Embryonic facial prominence (tissue), 1 donor: ENCODE measurements around the gene SLC6A18.
"Not testable (repeated sequence)": the region's sequence is repeated elsewhere in the genome, so short reads cannot be mapped to it uniquely, and the experiment has no call there.

ENCODE experiments used
- DNase-seq: peaks from one replicate; pipeline ENCODE4 v3.0.0-alpha.2; 2016; ENCODE audit errors: extremely low spot score

SLC6A18 gene

GRCh38 chr5:1275397-1276391, 50.5 kb downstream of the SLC6A18 start:
- not testable (repeated sequence) for DNase-seq

- no peak for DNase-seq
These were observed 51.7 kb downstream of the SLC6A18 start for GRCh38 chr5:1276930-1277329.

GRCh38 chr5:1277331-1277730, 52.1 kb downstream of the SLC6A18 start:
- no peak for DNase-seq

- DNase-seq = no peak
These were observed 52.6 kb downstream of the SLC6A18 start for GRCh38 chr5:1277781-1278180.

GRCh38 chr5:1278216-1278615, 53.0 kb downstream of the SLC6A18 start:
- DNase-seq = no peak

- no peak for DNase-seq
These were observed 53.7 kb downstream of the SLC6A18 start for GRCh38 chr5:1278656-1279442.

GRCh38 chr5:1279443-1280151, 54.4 kb downstream of the SLC6A18 start:
- DNase-seq = no peak

- no peak for DNase-seq
These were observed 55.2 kb downstream of the SLC6A18 start for GRCh38 chr5:1280177-1281037.

- no peak for DNase-seq
These were observed 56.1 kb downstream of the SLC6A18 start for GRCh38 chr5:1281038-1281882.

- DNase-seq = no peak
These were observed 57.2 kb downstream of the SLC6A18 start for GRCh38 chr5:1282131-1282992.

GRCh38 chr5:1282993-1283728, 58.0 kb downstream of the SLC6A18 start:
- not testable (repeated sequence) for DNase-seq

- DNase-seq = not testable (repeated sequence)
These were observed 58.5 kb downstream of the SLC6A18 start for GRCh38 chr5:1283729-1284041.

- DNase-seq = not testable (repeated sequence)
These were observed 59.3 kb downstream of the SLC6A18 start for GRCh38 chr5:1284336-1284970.

GRCh38 chr5:1285141-1285540, 60.0 kb downstream of the SLC6A18 start:
- DNase-seq = no peak

GRCh38 chr5:1285883-1286291, 60.7 kb downstream of the SLC6A18 start:
- no peak for DNase-seq

GRCh38 chr5:1288439-1289335, 63.5 kb downstream of the SLC6A18 start:
- no peak for DNase-seq

- DNase-seq = not testable (repeated sequence)
These were observed 64.4 kb downstream of the SLC6A18 start for GRCh38 chr5:1289559-1289958.
